ENCODE data around the gene SV2B. TPM values are rescaled to one million over a fixed set of nuclear protein-coding genes. Genes with fewer than 3 reads are reported as not detected.

Gene SV2B
- total RNA-seq, 2 donors from 2014 or later = 0.17 to 1.1 TPM

GRCh38 chr15:91257746-91258414 lies 157.8 kb downstream of the SV2B start:
- no peak for DNase-seq
- no peak overlapping the region for H3K9ac ChIP-seq (ENCODE audit: low read depth in 2 of 2, low read length in 2 of 2)
- no peak for TF ChIP-seq CTCF (IDR thresholded peaks at IDR 0.05)
- no peak overlapping the region for H3K4me3 ChIP-seq
- H3K36me3 ChIP-seq = no peaks in the 10 kb centered on the region
- no peaks in the 10 kb centered on the region for H3K27me3 ChIP-seq
- intact Hi-C loops (cut with DNase I) = no loop called here
- no peaks in the 10 kb centered on the region for H3K9me3 ChIP-seq
- H3K27ac ChIP-seq = no peak overlapping the region
- H3K4me1 ChIP-seq = no peaks in the 10 kb centered on the region

- H3K9ac ChIP-seq (ENCODE audit: low read depth in 2 of 2, low read length in 2 of 2) = no peak overlapping the region
- intact Hi-C loops (cut with DNase I) = no loop called here
- no peak overlapping the region for H3K27ac ChIP-seq
- DNase-seq = no peak
- H3K9me3 ChIP-seq = no peaks in the 10 kb centered on the region
- H3K36me3 ChIP-seq = no peaks in the 10 kb centered on the region
- no peaks in the 10 kb centered on the region for H3K4me1 ChIP-seq
- TF ChIP-seq CTCF (IDR thresholded peaks at IDR 0.05) = no peak
- H3K4me3 ChIP-seq = no peak overlapping the region
- H3K27me3 ChIP-seq = no peaks in the 10 kb centered on the region
These were observed 158.3 kb downstream of the SV2B start for GRCh38 chr15:91258415-91258759.

GRCh38 chr15:91259077-91259476 lies 159.0 kb downstream of the SV2B start:
- Histone ChIP-seq H3K9ac (ENCODE audit: low read depth in 2 of 2, low read length in 2 of 2) (no peak overlapping the region), H3K27me3 (no peaks in the 10 kb centered on the region), H3K9me3 (no peaks in the 10 kb centered on the region), H3K36me3 (no peaks in the 10 kb centered on the region), H3K4me3 (no peak overlapping the region), H3K27ac (no peak overlapping the region), H3K4me1 (no peaks in the 10 kb centered on the region)
- DNase-seq = no peak
- intact Hi-C loops (cut with DNase I) = no loop called here
- no peak for TF ChIP-seq CTCF (IDR thresholded peaks at IDR 0.05)

- no peaks in the 10 kb centered on the region for H3K27me3 ChIP-seq
- no peak for DNase-seq
- no peaks in the 10 kb centered on the region for H3K36me3 ChIP-seq
- intact Hi-C loops (cut with DNase I) = no loop called here
- no peak overlapping the region for H3K4me3 ChIP-seq
- H3K4me1 ChIP-seq = no peaks in the 10 kb centered on the region
- no peaks in the 10 kb centered on the region for H3K9me3 ChIP-seq
- no peak overlapping the region for H3K9ac ChIP-seq (ENCODE audit: low read depth in 2 of 2, low read length in 2 of 2)
- TF ChIP-seq CTCF (IDR thresholded peaks at IDR 0.05) = no peak
- H3K27ac ChIP-seq = no peak overlapping the region
These were observed 161.3 kb downstream of the SV2B start for GRCh38 chr15:91261345-91261744.

- no peak overlapping the region for H3K4me3 ChIP-seq
- H3K4me1 ChIP-seq = no peaks in the 10 kb centered on the region
- no peak for TF ChIP-seq CTCF (IDR thresholded peaks at IDR 0.05)
- H3K9ac ChIP-seq (ENCODE audit: low read depth in 2 of 2, low read length in 2 of 2) = no peak overlapping the region
- no peak overlapping the region for H3K27ac ChIP-seq
- DNase-seq = no peak
- no peaks in the 10 kb centered on the region for H3K36me3 ChIP-seq
- H3K9me3 ChIP-seq = no peaks in the 10 kb centered on the region
- no peaks in the 10 kb centered on the region for H3K27me3 ChIP-seq
- intact Hi-C loops (cut with DNase I) = no loop called here
These were observed 163.8 kb downstream of the SV2B start for GRCh38 chr15:91263632-91264531.
